HAP-1 (cell line): ENCODE results near the gene INPP5A.

Experiments
- DNase-seq, 2 experiments: peaks; one replicate each; pipeline ENCODE4 v3.0.0-alpha.2; 2016 to 2020; ENCODE audit warnings: low spot score in 2 of 2
- H3K27me3 ChIP-seq: fragments of 250-450 bp; sonication (Bioruptor Pico); 2 replicates; pipeline ENCODE4 v1.5.1; 2020; ENCODE audit warnings: low read depth, mild to moderate bottlenecking, moderate library complexity
- H3K36me3 ChIP-seq: fragments of 250-450 bp; sonication (Bioruptor Pico); replicated peaks from 2 replicates; pipeline ENCODE4 v1.5.1; 2020; ENCODE audit warnings: mild to moderate bottlenecking
- H3K4me1 ChIP-seq: fragments of 250-450 bp; sonication (Bioruptor Pico); 2 replicates; pipeline ENCODE4 v1.5.1; 2020; ENCODE audit warnings: mild to moderate bottlenecking
- H3K4me3 ChIP-seq: fragments of 250-450 bp; sonication (Bioruptor Pico); 2 replicates; pipeline ENCODE4 v1.5.1; 2020; ENCODE audit warnings: mild to moderate bottlenecking, moderate library complexity
- H3K9me3 ChIP-seq: fragments of 250-450 bp; sonication (Bioruptor Pico); 2 replicates; pipeline ENCODE4 v1.5.1; 2020; ENCODE audit warnings: mild to moderate bottlenecking, moderate library complexity
- in situ Hi-C: fragments of 300-500 bp; cut with MboI; formaldehyde crosslinking; loops from 3 replicates; pipeline ENCODE4 v1.14.3; 2020; ENCODE audit warnings: low sequenced_read_pairs, inconsistent platforms, mixed read lengths

Gene INPP5A

DNA sequence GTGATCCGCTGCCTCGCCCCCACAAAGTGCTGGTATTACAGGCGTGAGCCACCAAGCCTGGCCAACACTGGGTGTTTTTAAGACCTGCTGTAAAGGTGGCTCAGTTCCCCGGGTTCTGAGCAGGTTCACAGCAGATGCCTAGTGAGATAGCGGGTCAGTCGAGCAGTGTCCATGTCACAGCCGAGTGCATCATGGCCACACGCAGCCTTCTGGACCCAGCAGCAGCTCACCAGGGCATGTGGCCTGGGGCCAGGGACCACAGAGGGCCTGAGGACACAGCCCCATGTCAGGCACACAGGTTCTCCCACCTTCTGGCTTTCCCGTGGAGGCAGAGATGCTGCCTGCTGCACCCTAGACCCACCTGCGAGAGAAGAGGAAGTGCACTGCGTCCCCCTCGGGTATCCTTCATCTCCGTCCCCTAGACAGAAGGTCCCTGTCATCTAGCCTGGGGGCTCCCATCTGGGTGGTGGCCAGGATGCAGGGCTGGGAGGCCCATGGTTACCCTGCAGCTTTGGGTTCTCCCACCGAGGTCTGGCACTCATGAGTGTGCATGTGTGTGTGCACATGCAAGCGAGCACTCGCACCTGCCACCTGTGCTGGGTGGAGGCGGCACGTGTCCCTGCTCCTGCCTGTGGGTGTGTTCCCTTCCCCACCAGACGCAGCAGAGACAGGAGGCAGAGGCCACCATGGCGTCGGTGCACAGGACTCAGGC, 149.8 kb downstream of the INPP5A start:
- Histone ChIP-seq H3K9me3 (no peaks in the 10 kb centered on the region), H3K36me3 (no peaks in the 10 kb centered on the region), H3K4me1 (no peaks in the 10 kb centered on the region), H3K27me3 (no peaks in the 10 kb centered on the region), H3K4me3 (no peak overlapping the region)
- in situ Hi-C loops, result no loop called here
- no peak for DNase-seq

DNA sequence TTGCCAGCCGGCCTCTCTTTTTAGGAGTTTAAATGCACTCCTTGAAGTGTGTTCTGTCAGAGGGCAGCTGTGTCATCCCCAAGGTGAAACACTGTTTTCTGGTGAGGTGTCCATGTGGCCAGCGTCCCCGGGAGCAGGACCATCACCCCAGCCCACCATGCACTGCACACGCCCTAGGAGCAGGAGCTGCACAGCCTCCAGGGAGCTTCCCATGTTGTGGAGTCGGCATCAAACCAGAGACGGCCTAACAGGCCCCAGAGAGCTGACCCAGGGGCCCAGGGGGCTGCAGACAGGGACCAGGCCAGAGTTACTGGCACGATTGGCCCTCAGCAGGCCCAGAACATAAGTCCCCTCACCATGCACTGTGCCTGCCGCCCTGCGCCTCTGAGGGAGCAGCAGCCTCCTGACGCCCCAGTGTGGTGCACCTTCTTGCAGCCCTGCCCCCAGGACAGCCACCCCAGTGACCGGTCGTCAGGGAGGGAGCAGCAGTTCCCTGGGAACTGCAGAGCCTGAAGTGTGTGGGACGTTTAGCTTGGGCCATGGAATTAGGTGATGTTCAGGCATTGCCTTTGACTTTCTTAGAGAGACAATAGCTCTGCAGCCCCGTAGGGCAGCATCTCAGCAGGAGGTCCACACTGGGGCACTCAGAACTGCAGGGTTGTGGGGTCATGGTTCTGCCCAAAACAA, 150.4 kb downstream of the INPP5A start:
- DNase-seq, result no peak
- Histone ChIP-seq H3K4me1 (no peaks in the 10 kb centered on the region), H3K9me3 (no peaks in the 10 kb centered on the region), H3K27me3 (no peaks in the 10 kb centered on the region), H3K4me3 (no peak overlapping the region), H3K36me3 (no peaks in the 10 kb centered on the region)
- in situ Hi-C loops, result no loop called here

DNA sequence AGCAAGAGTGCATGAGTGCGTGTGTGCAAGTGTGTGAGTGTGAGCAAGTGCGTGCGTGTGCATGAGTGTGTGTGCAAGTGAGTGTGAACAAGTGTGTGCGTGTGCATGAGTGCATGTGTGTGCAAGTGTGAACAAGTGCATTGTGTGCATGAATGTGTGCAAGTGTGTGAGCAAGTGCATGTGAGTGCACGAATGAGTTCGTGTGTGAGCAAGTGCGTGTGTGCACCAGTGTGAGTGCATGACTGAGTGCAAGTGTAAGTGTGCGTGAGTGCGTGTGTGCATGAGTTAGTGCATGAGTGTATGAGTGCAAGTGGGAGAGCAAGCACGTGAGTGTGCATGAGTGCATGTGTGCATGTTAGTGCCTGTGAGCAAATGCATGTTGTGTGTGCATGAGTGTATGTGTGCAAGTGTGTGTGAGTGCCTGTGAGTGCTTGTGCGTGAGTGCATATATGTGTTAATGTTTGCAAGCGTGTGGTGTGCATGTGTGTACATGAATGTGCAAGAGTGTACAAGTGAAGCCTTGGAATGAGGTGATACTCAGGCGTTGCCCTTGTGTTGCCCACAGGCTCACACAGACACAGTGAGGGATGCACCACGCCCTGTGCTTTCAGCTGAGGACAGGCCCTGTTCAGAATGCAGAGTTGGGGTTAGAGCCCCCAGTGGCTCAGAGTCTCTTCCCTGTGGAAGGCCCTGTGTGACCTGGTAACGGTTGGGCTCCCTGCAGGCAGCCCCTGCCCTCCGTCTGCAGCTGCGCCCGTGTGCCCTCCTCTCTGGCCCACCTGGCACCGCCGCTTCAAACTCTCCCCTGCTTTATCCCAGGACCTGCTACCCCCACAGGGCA, 151.2 kb downstream of the INPP5A start:
- no peaks in the 10 kb centered on the region for H3K4me1 ChIP-seq
- no peaks in the 10 kb centered on the region for H3K9me3 ChIP-seq
- DNase-seq, result no peak
- H3K36me3 ChIP-seq, result no peaks in the 10 kb centered on the region
- no peak overlapping the region for H3K4me3 ChIP-seq
- no peaks in the 10 kb centered on the region for H3K27me3 ChIP-seq
- in situ Hi-C loops, result no loop called here

DNA sequence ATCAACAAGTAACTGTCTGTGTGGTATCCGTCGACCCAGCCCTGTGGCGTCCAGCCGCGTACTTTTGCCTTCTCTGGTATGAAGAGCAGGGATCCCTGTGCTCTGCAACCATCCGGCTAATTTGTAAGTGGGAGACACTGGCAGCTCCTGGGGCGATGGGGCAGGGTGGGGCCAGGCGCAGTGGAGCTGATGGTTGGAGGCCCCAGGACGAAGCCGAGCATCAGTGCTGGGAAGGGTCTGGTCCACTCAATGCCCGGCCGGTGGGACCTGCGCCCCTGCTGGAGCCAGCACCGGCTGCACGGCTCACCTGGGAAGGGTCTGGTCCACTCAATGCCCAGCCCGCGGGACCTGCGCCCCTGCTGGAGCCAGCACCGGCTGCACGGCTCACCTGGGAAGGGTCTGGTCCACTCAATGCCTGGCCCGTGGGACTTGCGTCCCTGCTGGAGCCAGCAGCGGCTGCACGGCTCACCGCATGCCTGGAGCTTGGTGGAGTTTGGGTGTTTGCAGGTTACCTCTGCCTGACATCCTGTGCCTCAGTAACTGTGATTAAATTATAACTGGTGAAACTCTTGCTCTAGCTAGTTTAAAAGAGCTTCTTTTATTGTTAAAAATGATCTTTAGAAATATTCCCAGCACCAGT, 152.3 kb downstream of the INPP5A start:
- H3K4me3 ChIP-seq, result no peak overlapping the region
- H3K27me3 ChIP-seq, result no peaks in the 10 kb centered on the region
- DNase-seq, result no peak
- no peaks in the 10 kb centered on the region for H3K36me3 ChIP-seq
- in situ Hi-C loops, result no loop called here
- no peaks in the 10 kb centered on the region for H3K9me3 ChIP-seq
- no peaks in the 10 kb centered on the region for H3K4me1 ChIP-seq

DNA sequence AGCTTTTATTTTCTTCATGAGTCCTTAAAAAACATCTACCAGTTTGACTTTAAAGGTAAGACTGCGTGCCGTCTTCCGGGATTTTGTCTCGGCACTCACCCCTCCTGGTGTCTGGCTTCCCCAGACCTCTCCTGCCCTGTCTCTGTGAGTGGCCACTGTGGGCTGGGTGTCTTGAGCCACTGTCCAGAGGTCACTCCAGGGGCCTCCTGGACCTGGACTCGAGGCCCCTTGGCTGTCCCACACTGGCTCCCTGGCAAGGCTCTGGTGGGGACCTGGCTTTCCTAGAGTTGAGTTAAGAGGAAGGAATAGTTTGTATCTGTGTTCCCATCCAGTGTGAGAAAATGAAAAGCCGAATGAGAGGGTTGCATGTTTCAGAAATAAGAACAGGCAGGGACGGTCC, 152.8 kb downstream of the INPP5A start:
- in situ Hi-C loops, result no loop called here
- H3K4me1 ChIP-seq, result no peaks in the 10 kb centered on the region
- no peak overlapping the region for H3K4me3 ChIP-seq
- no peaks in the 10 kb centered on the region for H3K27me3 ChIP-seq
- no peaks in the 10 kb centered on the region for H3K36me3 ChIP-seq
- no peak for DNase-seq
- no peaks in the 10 kb centered on the region for H3K9me3 ChIP-seq

DNA sequence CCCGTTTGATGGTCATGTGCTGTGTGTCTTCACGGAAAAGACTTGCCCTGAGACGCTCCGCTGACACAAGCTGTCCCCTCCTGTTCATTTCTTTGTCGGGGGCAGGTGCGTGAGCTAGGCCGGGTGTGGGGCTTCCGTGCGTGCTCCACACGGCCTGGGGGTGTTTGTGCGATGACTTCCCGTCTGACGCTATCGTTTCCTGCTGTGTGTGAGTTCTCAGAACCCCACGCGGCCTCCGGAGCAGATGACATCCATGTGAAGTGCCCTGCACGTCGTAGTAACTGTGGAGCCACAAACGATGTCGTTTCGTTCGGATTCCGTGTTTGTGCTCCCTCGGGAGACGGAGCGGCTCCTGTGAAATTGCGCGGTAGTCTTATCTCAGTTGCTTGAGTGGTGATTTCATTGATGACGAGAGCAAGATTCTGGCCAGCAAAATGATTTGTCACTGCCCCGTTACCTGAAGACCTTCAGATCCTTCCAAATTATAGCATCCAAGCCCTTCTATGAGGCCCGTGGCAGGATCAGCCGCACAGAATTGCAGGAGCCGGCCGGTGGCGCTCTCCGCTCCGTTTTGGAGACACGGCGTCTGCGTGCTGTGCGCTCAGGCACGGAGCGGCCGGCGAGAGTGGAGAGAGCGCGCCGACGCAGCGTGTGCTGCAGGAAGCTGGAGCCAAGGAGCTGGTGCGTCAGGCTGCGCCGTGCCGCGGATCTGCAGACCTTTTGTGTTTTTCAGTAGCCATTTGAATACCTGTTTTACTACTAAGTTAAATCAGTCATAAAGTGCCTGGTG, 153.4 kb downstream of the INPP5A start:
- Histone ChIP-seq H3K4me3 (no peak overlapping the region), H3K27me3 (no peaks in the 10 kb centered on the region), H3K4me1 (no peaks in the 10 kb centered on the region), H3K9me3 (no peaks in the 10 kb centered on the region), H3K36me3 (no peaks in the 10 kb centered on the region)
- in situ Hi-C loops, result no loop called here
- DNase-seq, result no peak

DNA sequence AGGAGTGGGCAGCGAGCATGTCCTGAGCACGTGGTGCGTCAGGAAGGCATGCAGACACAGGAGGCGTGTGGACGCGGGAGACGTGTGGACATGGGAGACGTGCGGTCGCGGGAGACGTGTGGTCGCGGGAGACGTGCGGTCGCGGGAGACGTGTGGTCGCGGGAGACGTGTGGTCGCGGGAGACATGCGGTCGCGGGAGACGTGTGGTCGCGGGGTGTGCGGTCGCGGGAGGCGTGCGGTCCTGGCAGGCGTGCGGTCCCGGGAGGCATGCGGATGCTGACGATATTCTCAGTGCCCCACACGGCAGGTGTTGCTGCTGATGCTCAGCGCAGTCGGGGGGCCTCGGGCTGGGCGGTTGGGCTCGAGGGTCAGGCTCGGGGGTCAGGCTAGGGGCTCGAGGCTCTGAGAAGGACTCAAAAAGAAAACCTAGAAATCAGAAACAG, 154.1 kb downstream of the INPP5A start:
- no peaks in the 10 kb centered on the region for H3K36me3 ChIP-seq
- no peak overlapping the region for H3K4me3 ChIP-seq
- H3K4me1 ChIP-seq, result no peaks in the 10 kb centered on the region
- in situ Hi-C loops, result no loop called here
- no peak for DNase-seq
- H3K27me3 ChIP-seq, result no peaks in the 10 kb centered on the region
- no peaks in the 10 kb centered on the region for H3K9me3 ChIP-seq

DNA sequence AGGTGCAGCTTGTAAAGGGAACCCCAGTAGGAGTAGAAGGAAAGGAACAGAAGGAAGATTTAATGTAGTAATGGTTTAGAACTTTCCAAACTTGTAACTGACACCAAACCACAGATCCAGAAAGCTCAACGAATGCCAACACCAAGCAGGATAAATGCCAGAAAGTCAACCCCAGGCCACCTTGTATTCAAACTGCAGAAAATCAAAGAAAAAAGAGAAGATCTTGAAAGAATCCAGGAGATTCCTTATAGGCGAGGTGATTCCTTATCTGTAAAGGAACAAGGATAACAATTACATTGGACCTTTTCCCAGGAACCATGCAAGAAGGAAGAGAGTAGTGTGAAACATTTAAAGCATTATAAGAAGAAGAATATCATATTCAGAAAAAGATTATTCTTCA, 154.7 kb downstream of the INPP5A start:
- no peak for DNase-seq
- no peaks in the 10 kb centered on the region for H3K36me3 ChIP-seq
- in situ Hi-C loops, result no loop called here

DNA sequence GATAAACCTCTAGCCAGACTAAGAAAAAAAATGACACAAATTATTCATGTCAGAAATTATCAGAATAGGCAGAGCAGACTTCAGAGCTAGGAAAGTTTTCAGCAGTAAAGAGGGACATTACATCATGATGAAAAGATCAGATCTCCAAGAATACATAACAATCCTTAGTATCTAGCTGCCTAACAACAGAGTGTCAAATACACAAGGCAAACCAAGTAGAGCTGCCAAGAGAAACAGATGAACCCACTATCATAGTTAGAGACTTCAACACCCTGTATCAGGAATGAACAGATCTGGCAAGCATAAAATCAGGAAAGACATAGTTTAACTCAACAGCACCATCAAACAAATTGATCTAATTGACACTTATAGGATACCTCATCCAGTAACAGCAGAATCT, 156.1 kb downstream of the INPP5A start:
- in situ Hi-C loops, result no loop called here
- Histone ChIP-seq H3K36me3 (no peaks in the 10 kb centered on the region), H3K27me3 (no peaks in the 10 kb centered on the region), H3K4me3 (no peak overlapping the region), H3K4me1 (no peaks in the 10 kb centered on the region), H3K9me3 (no peaks in the 10 kb centered on the region)
- DNase-seq, result no peak

More for the DNA sequence above, 154.7 kb downstream of the INPP5A start:
- Histone ChIP-seq H3K27me3 (no peaks in the 10 kb centered on the region), H3K4me3 (no peak overlapping the region), H3K9me3 (no peaks in the 10 kb centered on the region), H3K4me1 (no peaks in the 10 kb centered on the region)

DNA sequence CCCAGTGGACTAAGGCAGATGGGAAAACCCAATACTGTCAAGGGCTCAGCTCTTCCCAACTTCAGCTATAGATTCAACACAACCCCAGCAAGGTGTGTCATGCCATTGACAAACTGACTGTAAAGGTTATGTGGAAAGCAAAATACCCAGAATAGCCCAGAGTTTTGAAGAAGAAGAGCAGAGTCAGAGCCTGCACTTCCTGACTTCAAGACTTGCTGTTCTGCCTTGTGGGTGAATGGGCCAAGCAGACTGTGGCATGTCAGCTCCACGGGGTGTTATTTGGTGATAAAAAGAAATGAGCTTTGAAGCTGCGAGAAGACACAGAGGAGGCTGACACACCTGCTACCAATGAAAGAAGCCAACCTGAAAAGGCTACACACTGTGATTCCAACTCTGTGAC, 158.6 kb downstream of the INPP5A start:
- Histone ChIP-seq H3K36me3 (no peaks in the 10 kb centered on the region), H3K9me3 (no peaks in the 10 kb centered on the region), H3K27me3 (no peaks in the 10 kb centered on the region), H3K4me3 (no peak overlapping the region), H3K4me1 (no peaks in the 10 kb centered on the region)
- DNase-seq, result no peak
- in situ Hi-C loops, result no loop called here

DNA sequence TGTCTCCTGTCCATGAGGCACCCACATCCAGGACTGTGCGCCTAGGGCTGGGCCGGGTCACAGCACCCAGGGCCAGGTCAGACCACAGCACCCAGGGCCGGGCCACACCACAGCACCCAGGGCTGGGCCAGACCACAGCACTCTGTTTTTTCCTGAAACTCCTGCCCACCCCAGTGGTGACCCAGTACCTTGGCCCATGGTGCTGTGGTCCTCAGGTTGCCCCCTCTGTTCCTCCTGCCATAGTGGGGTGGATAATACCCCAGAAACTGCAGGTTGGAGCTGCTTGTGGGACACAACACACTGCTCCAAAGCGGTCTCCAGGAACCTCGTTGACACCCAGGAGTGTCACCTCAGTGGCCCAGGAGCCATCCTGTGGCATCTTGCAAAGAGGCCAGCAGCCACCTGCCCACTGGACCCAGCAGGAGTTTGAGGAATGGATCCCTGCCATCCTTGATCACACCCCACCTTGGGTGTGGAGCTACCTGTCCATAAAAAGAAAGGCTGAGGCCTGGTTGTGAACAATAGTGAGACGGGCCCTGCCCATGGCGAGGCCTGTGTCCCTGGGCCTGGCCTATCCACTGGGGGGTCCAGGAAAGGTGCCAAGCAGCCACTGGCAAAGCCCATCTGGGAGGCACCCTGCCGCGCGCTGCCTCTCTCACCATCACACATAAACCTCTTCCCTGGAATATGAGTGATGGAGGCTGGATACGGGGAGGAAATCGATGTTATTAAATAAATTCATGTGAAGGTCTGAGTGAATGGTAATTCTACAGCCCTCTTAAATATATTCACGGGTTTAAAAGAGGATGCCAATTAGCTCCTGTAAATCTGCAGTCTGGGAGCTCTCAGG, 159.4 kb downstream of the INPP5A start:
- in situ Hi-C loops, result no loop called here
- no peaks in the 10 kb centered on the region for H3K4me1 ChIP-seq
- no peak for DNase-seq
- no peaks in the 10 kb centered on the region for H3K36me3 ChIP-seq
- H3K4me3 ChIP-seq, result no peak overlapping the region
- no peaks in the 10 kb centered on the region for H3K27me3 ChIP-seq
- no peaks in the 10 kb centered on the region for H3K9me3 ChIP-seq

DNA sequence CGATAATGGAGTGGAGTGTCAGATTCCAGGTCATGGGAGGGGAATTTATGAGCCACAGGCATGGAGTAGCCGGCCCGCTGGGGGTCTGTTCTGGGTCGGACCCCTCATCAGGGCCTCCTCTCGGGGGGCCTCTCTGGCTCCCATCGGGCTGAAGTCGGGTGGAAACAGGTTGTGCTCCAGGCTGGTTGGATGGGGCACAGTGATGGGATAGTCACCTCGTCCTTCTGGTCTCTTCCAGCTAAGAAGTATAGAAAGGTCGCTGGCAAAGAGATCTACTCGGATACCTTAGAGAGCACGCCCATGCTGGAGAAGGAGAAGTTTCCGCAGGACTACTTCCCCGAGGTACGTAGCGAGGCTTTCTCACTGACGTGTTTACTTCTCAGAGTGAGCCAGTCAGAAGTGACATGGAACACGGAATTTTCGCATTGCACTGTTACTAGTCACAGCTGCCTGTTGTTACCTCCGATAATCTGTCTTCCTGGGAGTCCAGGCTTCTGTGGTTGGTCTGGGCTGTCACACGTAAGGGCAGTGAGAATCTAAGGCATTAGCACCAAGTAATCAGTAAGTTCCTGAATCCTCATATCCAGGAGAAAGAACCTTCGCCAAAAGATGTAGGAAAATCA, 160.1 kb downstream of the INPP5A start:
- Histone ChIP-seq H3K4me3 (no peak overlapping the region), H3K9me3 (no peaks in the 10 kb centered on the region), H3K36me3 (no peaks in the 10 kb centered on the region), H3K4me1 (no peaks in the 10 kb centered on the region), H3K27me3 (no peaks in the 10 kb centered on the region)
- no peak for DNase-seq
- in situ Hi-C loops, result no loop called here
